Stimulated activated CD8-positive, alpha-beta memory T cell treated with anti-CD3 and anti-CD28 coated beads, Interleukin-7, amount 100 ng/mL, for 24 hours (primary cell): ENCODE data around the gene KLF3.

ENCODE experiments used
- DNase-seq: peaks from one replicate; pipeline ENCODE4 v3.0.0-alpha.2; 2020; ENCODE audit warnings: low read depth

Gene KLF3

DNA sequence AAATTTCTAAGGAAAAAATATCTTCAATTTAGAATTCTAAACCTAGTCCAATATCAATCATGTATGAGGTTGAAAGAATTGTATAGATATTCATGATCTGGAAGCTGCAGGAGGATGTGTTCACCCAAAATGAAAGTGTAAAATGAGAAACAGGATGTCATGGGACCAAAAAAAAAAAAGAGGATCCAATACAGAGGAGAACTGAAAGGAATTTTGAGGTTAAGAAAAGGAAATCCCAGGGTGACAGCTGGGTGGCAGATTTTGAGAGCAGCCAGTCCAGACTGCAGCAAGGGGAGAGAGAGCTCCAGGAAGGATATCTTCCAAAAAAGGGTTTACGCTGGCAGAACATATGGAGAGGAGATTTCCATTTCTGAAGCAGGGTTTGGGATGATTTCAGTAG lies 79.9 kb downstream of the KLF3 start:
- DNase-seq = no peak

DNA sequence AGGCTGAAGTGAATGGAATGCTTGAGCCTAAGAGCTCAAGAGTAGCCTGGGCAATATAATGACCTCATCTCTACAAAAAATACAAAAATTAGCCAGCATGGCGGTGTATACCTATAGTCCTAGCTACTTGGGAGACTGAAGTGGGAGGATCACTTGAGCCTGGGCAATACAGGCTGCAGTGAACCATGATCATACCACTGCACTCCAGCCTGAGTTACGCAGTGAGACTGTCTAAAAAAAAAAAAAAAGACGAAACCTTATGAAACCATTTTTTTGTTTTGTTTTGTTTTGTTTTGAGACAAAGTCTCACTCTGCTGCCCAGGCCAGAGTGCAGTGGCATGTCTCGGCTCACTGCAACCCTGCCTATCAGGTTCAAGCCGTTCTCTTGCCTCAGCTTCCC lies 81.9 kb downstream of the KLF3 start:
- DNase-seq = no peak

DNA sequence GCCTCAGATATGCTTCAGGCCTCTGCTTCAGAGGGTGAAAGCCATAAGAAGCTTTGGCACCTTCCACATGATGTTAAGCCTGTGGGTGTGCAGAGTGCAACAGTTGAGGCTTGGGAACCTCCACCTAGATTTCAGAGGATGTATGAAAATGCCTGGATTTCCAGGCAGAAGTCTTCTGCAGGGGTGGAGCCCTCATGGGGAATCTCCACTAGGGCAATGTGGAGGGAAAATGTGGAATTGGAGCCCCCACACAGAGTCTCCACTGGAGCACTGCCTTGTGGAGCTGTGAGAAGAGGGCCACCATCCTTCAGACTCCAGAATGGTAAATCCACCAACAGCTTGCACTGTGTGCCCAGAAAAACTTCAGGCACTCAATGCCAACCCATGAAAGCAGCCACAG lies 83.6 kb downstream of the KLF3 start:
- DNase-seq = no peak

DNA sequence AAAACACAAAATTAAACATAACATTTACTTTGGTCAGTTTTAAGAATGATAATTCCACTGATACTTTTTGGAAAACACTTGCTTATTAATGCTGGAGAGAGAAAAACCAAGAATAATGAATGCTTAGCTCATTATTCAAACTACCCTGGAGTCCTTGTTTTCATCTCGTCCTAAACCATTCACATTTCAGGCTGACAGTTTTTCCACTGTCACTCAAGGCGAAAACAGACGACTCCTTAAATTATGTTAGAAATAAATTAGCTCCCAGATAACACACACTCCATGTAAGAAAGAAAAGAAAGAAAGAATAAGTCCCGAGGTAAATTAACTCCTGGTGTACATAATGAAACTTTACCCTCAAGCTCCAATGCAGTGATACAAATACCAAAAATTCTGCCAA lies 85.3 kb downstream of the KLF3 start:
- DNase-seq = no peak
